Activated naive CD4-positive, alpha-beta T cell treated with anti-CD3 and anti-CD28 coated beads, Interleukin-2, amount 50 U/mL, for 24 hours (primary cell): ENCODE measurements around the gene TMEM132C.
"Not testable (repeated sequence)": the region's sequence is repeated elsewhere in the genome, so short reads cannot be mapped to it uniquely, and the experiment has no call there.

Experiments used
- H3K27ac Mint-ChIP-seq: one replicate; pipeline ENCODE4 v1.8.0; 2021; ENCODE audit warnings: mild to moderate bottlenecking, mixed read lengths
- H3K27me3 Mint-ChIP-seq: one replicate; pipeline ENCODE4 v1.8.0; 2021; ENCODE audit warnings: mixed read lengths
- H3K36me3 Mint-ChIP-seq: one replicate; pipeline ENCODE4 v1.8.0; 2021; ENCODE audit warnings: mixed read lengths
- H3K4me1 Mint-ChIP-seq: one replicate; pipeline ENCODE4 v1.8.0; 2021; ENCODE audit warnings: mixed read lengths
- H3K4me3 Mint-ChIP-seq: one replicate; pipeline ENCODE4 v1.8.0; 2021; ENCODE audit warnings: mild to moderate bottlenecking, mixed read lengths
- H3K9me3 Mint-ChIP-seq: one replicate; pipeline ENCODE4 v1.8.0; 2021; ENCODE audit warnings: mixed read lengths

Gene TMEM132C

DNA sequence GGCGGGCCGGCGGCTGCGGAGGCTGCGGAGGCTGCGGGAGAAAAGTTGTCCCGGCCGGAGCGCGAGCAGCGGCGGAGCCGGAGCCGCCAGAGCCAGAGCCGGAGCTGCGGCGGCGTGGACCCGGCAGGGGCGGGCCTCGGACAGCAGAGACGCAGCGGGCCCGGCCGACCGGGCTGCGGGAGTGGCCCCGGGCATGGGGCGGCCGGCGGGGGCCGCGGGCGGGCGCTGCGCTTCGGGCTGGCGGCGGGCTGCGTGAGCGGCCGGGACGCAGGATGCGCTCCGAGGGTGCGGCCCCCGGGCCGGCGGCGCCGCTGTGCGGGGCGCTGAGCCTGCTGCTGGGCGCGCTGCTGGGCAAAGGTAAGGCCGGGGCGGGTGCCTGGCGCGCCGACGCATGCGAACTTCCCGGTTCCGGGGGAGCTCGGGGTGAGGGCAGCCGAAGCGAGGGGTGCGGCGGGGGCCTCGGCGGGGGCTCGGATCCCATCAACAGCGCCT is at the start of gene TMEM132C:
TMEM132C (plus strand) TSS at position 40 of the 492 bp plus-strand sequence; CDS start at position 273, 233 bp downstream.
- H3K4me1 Mint-ChIP-seq = no peaks in the 10 kb centered on the region
- peaks cover 35% of the 10 kb centered on the region for H3K27me3 Mint-ChIP-seq
- no peak within 1 kb of the TSS for H3K4me3 Mint-ChIP-seq
- H3K9me3 Mint-ChIP-seq = no peaks in the 10 kb centered on the region
- no peaks in the 10 kb centered on the region for H3K36me3 Mint-ChIP-seq
- H3K27ac Mint-ChIP-seq = no peak within 1 kb of the TSS

DNA sequence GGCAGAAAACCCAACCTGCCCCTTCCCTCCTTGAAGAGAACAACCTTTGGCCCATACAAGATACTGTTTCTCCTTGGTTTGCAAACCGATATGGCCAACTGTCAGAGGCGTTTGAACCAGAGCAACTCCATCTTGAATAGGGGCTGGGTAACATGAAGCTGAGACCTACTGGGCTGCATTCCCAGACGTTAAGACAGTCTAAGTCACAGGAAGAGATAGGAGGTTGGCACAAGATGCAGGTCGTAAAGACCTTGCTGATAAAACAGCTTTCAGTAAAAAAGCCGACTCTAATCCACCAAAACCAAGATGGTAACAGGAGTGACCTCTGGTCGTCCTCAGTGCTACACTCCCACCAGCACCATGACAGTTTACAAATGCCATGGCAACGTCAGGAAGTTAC is 42.7 kb upstream of the TMEM132C start:
- peaks cover 5% of the 10 kb centered on the region for H3K9me3 Mint-ChIP-seq
- H3K27me3 Mint-ChIP-seq = no peaks in the 10 kb centered on the region
- H3K4me3 Mint-ChIP-seq = no peak overlapping the region
- no peak overlapping the region for H3K27ac Mint-ChIP-seq
- H3K4me1 Mint-ChIP-seq = no peaks in the 10 kb centered on the region
- H3K36me3 Mint-ChIP-seq = no peaks in the 10 kb centered on the region

DNA sequence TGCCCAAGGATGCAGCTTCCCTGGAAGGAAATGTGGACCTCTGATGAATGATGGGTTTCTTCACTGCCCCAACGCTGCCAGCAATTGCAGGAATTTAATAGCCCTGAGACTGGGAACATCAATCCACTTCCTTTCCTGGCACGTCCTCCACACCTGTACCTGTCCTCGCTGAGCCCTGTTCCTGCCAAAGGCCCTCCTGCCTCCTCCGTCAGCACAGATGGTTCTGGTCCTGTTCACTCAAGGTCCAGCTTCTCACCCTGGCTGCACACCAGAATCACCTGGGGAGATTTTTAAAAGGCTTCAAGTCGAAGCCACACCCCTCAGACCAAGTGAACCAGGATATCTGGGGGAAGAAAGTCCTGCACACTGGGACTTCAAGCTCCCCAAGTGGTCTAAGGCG is 38.4 kb upstream of the TMEM132C start:
- H3K27me3 Mint-ChIP-seq = no peaks in the 10 kb centered on the region
- H3K27ac Mint-ChIP-seq = no peak overlapping the region
- no peaks in the 10 kb centered on the region for H3K9me3 Mint-ChIP-seq
- H3K4me3 Mint-ChIP-seq = no peak overlapping the region
- H3K36me3 Mint-ChIP-seq = no peaks in the 10 kb centered on the region
- H3K4me1 Mint-ChIP-seq = no peaks in the 10 kb centered on the region

DNA sequence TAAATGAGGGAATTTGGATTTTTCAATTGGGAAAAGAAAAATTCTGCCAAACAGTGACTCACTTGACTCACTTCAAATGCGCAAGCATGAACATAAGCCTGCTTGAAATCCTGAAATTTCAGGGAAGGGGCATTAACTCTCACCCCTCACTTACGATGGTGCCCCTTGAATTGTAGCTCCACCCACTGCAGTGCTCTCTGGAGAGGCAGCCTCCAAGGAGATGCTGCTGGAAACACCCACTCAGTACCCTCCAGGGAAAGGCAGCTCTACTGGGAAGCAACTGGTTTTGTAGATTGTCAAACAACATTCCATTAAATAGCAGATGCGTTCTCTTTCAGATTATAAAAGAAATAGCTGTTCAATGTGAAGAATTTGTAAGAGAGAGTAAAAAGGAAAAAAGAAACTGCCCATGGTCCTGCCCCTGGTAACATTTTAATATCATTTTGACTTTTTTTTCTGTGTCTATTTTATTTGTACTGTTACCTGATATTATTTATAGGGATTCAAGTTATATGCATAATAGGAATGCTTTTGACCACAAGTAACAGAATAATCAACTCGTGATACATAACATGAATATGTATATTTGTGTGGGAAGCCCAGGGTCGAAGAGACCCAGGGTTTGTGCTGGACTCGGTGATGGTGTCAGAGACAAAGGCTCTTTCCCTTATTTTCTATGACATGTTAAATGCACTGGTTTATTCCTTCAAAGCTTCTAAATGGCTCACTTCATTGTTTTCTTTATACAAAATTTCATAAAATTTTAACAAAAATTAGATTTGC is 31.1 kb upstream of the TMEM132C start:
- peaks cover 2% of the 10 kb centered on the region for H3K27me3 Mint-ChIP-seq
- H3K4me1 Mint-ChIP-seq = no peaks in the 10 kb centered on the region
- no peak overlapping the region for H3K4me3 Mint-ChIP-seq
- H3K36me3 Mint-ChIP-seq = no peaks in the 10 kb centered on the region
- no peak overlapping the region for H3K27ac Mint-ChIP-seq
- peaks cover 6% of the 10 kb centered on the region for H3K9me3 Mint-ChIP-seq

DNA sequence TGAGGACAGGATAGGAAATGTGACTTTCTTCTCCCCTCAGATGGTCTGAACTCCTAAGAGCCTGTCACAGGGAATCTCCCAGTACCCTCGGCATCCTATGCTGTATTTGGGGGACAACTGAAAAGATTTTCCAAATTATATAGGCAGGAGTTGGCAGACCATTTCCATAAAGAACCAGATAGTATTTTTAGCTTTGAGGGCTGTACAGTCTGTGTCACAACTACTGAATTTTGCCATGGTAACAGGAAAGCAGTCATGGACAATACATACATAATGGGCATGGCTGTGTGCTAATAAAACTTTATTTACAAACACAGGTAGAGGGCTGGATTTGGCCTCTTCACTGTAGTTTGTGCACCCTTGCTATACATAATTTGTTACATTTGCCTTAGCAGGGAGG is 30.4 kb upstream of the TMEM132C start:
- H3K27me3 Mint-ChIP-seq = peaks cover 2% of the 10 kb centered on the region
- H3K4me1 Mint-ChIP-seq = no peaks in the 10 kb centered on the region
- H3K36me3 Mint-ChIP-seq = no peaks in the 10 kb centered on the region
- H3K9me3 Mint-ChIP-seq = peaks cover 6% of the 10 kb centered on the region
- no peak overlapping the region for H3K27ac Mint-ChIP-seq
- no peak overlapping the region for H3K4me3 Mint-ChIP-seq

DNA sequence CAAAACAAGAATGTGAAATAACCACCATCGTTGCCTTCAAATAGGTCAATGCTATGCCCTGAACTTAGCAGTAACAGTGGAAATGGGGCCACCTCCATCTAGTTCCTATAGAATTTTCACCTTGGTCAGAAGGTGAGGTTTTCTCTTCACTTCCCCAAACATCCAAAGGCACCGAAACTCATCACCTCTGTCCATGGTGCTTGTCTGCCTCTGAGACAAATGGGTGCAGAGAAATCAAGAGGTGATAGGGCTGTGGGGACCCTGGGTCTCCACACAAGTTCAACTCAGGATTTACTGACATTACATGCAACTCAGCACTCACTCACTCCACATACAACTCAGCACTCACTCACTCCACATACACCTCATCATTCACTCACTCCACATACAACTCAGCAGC is 26.2 kb upstream of the TMEM132C start:
- Mint-ChIP-seq H3K4me3 (no peak overlapping the region), H3K9me3 (peaks cover 5% of the 10 kb centered on the region), H3K36me3 (no peaks in the 10 kb centered on the region), H3K27me3 (peaks cover 2% of the 10 kb centered on the region), H3K4me1 (no peaks in the 10 kb centered on the region), H3K27ac (no peak overlapping the region)

DNA sequence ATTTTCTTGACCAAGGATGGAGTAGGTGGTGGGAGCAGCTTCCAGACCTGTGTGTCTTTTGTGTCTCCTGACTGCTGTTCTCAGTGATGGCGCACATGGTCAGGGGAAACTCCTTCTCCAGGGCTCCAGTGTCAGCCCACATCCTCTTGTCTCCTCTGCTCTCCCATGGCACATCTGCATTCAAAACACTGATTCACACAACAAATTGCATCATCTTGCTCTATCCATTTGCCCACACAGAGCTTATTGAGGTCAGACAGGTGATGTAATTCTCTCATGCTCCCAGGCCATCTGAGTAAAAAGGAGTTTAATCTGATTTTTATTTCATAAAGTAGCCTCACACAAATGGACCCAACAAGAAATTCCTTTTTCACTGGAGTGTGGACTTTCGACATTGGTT is 21.8 kb upstream of the TMEM132C start:
- Mint-ChIP-seq H3K27ac (no peak overlapping the region), H3K27me3 (no peaks in the 10 kb centered on the region), H3K36me3 (no peaks in the 10 kb centered on the region), H3K4me1 (no peaks in the 10 kb centered on the region), H3K4me3 (no peak overlapping the region), H3K9me3 (peaks cover 5% of the 10 kb centered on the region)

DNA sequence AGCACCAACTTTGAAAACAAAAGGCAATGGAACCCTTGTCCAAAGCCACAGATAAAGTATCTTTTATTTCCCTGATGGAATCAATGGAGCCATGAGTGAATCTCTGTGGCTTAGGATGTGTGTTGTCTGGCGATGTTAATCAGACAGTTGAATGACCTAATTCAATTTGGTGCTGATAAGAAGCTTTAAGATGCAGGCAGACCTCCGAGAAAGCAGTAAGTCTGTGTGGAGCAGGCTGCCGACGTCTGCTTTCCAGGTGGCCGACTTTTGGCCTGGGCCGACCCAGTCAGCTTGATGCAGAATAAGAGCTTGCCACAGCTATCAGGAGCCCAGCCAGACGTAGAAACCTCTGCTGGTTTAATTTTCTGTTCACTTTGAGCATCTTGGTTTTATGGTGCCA is 21.1 kb upstream of the TMEM132C start:
- Mint-ChIP-seq H3K27ac (no peak overlapping the region), H3K4me1 (no peaks in the 10 kb centered on the region), H3K27me3 (no peaks in the 10 kb centered on the region), H3K9me3 (peaks cover 5% of the 10 kb centered on the region), H3K36me3 (no peaks in the 10 kb centered on the region), H3K4me3 (no peak overlapping the region)

DNA sequence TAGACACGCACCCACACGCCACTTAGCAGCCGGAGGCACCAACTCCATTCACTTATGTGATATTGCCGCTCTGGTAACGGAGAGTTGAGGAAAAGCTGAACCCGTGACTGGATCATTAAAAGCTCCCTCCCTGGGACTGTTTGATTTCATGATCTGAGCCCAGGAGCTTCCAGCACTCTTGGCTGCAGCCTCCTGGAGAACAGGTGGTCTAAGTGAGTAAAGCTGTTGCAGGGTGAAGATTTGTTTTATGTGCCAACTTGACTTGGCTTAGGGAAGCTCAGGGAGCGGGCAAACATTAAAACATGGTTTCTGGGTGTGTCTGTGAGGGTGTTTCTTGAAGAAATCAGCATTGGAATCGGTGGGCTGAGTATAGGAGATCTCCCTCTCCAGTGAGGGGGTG is 16.9 kb upstream of the TMEM132C start:
- H3K27ac Mint-ChIP-seq = no peak overlapping the region
- H3K36me3 Mint-ChIP-seq = no peaks in the 10 kb centered on the region
- peaks cover 1% of the 10 kb centered on the region for H3K9me3 Mint-ChIP-seq
- no peak overlapping the region for H3K4me3 Mint-ChIP-seq
- H3K27me3 Mint-ChIP-seq = no peaks in the 10 kb centered on the region
- no peaks in the 10 kb centered on the region for H3K4me1 Mint-ChIP-seq

DNA sequence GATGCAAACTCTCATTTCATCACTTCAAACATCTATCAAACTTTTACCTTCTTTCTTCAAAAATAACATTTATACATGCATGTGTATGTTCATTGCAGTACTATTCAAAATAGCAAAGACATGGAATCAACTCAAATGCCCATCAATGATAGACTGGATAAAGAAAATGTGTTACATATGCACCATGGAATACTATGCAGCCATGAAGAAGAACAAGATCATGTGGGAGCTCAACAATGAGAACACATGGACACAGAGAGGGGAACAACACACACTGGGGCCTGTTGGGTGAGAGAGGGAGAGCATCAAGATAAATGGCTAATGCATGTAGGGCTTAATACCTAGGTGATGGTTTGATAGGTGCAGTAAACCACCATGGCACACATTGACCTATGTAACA is 13.1 kb upstream of the TMEM132C start:
- not testable (repeated sequence) for H3K27me3 Mint-ChIP-seq, H3K27ac Mint-ChIP-seq, H3K4me3 Mint-ChIP-seq, H3K36me3 Mint-ChIP-seq, H3K4me1 Mint-ChIP-seq, H3K9me3 Mint-ChIP-seq

DNA sequence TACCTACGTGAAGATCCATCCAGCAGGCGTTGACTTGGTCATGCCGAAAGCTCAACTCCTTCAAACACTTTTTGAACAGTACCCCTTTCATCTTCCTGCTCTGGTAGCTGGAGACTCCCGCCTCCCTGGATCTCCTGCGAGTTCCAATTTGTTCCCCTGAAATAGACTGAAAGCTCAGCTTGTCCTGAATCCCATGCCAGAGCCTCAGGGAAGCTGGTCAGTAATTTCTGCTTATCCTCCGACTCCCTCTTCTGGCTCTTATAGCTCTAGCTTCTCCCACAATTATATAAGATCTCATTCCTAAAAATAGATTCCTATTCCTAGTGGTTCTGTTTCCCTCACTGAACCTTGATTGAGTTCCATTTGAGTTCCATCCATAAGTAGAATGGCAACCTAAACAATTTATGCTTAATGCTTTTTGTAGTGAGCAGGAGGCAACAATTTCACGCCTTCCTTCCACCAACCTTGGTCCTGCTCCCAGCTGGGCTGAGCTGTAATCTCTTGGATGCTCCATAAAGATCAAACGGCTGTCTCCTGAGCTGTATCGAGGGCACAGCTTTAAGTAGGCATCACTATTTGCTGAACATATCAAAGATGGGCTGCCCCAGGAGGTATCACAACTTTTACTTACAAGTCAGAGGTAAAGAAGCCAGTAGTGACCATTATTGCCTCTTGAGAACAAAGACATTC is 8.0 kb upstream of the TMEM132C start:
- Mint-ChIP-seq H3K36me3 (no peaks in the 10 kb centered on the region), H3K27me3 (peaks cover 7% of the 10 kb centered on the region), H3K4me1 (no peaks in the 10 kb centered on the region), H3K9me3 (peaks cover 5% of the 10 kb centered on the region), H3K4me3 (no peak overlapping the region), H3K27ac (no peak overlapping the region)

DNA sequence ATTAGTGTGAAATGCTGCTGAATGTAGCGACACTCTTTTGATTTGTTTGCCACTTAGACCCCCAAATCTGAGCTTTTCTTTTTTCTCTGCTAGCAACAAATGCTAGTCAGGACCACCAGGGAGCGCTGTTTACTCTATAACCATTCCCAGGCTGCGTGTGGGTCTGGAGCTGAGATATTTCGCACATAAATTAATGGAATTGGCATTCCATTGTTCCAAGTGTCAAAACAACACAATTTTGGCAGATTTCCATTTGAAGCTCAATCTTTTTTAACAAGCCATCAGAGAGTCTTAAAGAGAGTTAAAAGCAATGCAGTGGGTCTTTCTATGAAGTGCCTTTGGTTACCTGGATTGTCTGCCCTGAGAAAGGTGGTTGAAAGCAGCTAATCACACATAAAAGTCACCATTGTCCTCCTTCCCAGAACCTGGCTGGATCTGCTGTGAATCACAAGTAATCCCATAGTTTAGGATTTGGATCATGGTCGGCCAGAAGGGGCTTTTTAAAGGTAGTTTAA is 7.4 kb upstream of the TMEM132C start:
- Mint-ChIP-seq H3K9me3 (peaks cover 5% of the 10 kb centered on the region), H3K36me3 (no peaks in the 10 kb centered on the region), H3K27me3 (peaks cover 12% of the 10 kb centered on the region), H3K4me3 (no peak overlapping the region), H3K27ac (no peak overlapping the region), H3K4me1 (no peaks in the 10 kb centered on the region)

DNA sequence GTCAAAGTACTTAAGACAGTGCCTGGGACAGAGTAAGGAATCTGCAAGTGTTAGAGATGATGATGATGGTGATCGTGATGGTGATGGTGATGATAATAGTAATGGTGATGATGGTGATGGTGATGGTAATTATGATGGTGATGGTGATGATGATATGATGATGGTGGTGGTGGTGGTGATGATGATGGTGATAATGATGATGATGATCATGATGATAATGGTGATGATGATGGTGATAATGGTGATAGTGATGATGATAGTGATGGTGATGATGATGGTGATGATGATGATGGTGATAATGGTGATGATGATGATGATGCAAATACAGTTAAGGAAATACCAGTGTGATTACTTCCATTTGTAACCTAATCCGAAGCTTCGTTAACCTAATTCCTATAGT is 5.2 kb upstream of the TMEM132C start:
- H3K9me3 Mint-ChIP-seq = peaks cover 1% of the 10 kb centered on the region
- H3K27me3 Mint-ChIP-seq = peaks cover 21% of the 10 kb centered on the region
- no peaks in the 10 kb centered on the region for H3K4me1 Mint-ChIP-seq
- H3K36me3 Mint-ChIP-seq = no peaks in the 10 kb centered on the region
- no peak overlapping the region for H3K4me3 Mint-ChIP-seq
- no peak overlapping the region for H3K27ac Mint-ChIP-seq

DNA sequence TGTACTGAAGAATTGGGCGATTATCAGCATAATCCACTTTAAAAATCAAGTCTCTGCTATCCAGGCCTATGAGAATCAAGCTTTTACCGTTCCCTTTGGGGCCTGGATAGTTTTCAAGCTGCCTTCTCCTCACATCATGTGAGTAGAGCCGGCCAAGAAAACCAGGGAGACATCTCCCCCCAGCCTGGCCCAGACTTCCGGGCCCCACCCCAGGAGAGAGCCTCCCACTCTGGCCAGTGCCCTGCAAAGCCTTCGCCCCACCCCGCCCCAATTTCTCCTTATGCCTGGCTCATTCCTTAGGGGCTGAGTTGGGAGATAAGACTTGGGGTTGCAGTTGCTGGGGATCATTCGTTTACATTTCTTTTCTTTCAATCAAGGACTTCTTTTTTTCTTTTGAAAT is 1.4 kb upstream of the TMEM132C start:
- no peaks in the 10 kb centered on the region for H3K36me3 Mint-ChIP-seq
- no peak overlapping the region for H3K27ac Mint-ChIP-seq
- H3K4me3 Mint-ChIP-seq = no peak overlapping the region
- H3K27me3 Mint-ChIP-seq = peaks cover 32% of the 10 kb centered on the region
- H3K9me3 Mint-ChIP-seq = no peaks in the 10 kb centered on the region
- H3K4me1 Mint-ChIP-seq = no peaks in the 10 kb centered on the region

DNA sequence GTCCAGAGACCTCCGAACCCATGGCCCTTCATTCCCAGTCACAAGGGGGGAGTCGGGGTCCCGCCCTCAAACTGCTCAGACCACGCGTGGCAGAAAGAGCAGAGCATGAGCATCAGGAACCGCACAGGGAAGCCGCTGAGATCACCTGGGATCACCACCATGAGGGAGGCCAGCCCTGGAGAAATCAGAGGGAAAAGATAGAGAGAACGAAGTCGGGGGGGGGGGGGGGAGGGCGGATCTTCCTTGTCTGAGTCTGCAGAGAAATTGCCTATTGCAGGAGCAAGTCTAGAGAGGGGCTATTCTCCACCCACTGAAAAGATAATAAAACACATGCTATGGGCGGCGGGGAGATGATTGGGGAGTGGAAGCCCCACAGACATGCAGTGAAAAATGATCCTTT is 884 bp upstream of the TMEM132C start:
- Mint-ChIP-seq H3K4me1 (no peaks in the 10 kb centered on the region), H3K36me3 (no peaks in the 10 kb centered on the region), H3K4me3 (no peak overlapping the region), H3K27me3 (peaks cover 32% of the 10 kb centered on the region), H3K9me3 (no peaks in the 10 kb centered on the region), H3K27ac (no peak overlapping the region)

DNA sequence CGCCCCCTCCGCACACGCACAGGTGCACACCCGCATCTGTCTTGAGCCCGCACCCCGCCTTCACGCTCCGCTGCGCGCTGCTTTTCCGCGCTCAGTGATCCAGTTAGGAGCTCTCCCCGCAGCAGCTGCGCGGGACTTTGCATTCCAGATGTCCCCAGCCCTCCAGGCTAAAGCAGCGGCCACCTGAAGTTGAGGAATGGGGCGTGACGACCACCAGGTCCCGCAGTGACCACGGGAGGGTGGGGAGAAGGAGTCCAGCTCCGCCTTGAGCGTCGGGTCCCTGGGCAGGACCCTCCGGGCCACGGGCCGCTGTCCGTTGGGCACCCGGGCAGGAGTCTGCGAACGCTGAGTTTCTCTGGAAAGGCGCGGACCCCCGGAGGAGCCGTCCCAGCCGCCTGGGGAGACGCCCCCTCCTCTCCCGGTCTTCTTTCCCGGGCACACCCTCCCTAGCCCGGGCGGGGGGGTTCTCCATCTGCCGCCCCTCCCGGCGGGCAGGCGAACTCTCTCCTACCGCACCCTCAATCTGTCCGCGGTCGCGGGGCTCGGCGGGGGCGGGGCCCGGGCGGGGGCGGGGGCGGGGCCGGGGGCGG is 334 bp upstream of the TMEM132C start:
- Mint-ChIP-seq H3K36me3 (no peaks in the 10 kb centered on the region), H3K4me3 (no peak overlapping the region), H3K9me3 (no peaks in the 10 kb centered on the region), H3K27ac (no peak overlapping the region), H3K27me3 (peaks cover 34% of the 10 kb centered on the region), H3K4me1 (no peaks in the 10 kb centered on the region)
